GM12878 (cell line): ENCODE results near the gene ADGB. TPM values are rescaled to one million over a fixed set of nuclear protein-coding genes. Genes with fewer than 3 reads are reported as not detected.

Experiments
- ATAC-seq: fragments of 200-7000 bp; cut with Tn5 transposase; 3 replicates; pipeline ENCODE4 v1.9.1; 2020; ENCODE audit warnings: mild to moderate bottlenecking, moderate library complexity
- BruUV-seq: library from RNA; stranded (reverse); fragments of 400-500 nt; replicated peaks from 2 replicates; lab custom pipeline; 2021; lab: Mats Ljungman, UMichigan
- CTCF ChIA-PET: fragments of 300-600 bp; sonication (Branson Sonifier 250); formaldehyde crosslinking; extraction: SDS; loops from one replicate; lab custom pipeline; 2021; ENCODE audit warnings: inconsistent platforms; lab: Yijun Ruan, JAX
- POLR2A ChIA-PET: fragments of 350-600 bp; formaldehyde crosslinking; extraction: SDS; loops from one replicate; lab custom pipeline; 2021; ENCODE audit warnings: inconsistent platforms; lab: Charles Lee
- RAD21 ChIA-PET: fragments of 300-600 bp; sonication (Branson Sonifier 250); formaldehyde crosslinking; loops from one replicate; lab custom pipeline; 2023; ENCODE audit warnings: antibody characterized with exemption; ENCODE audit not compliant: unreplicated experiment; lab: Charles Lee
- SMC1A ChIA-PET: fragments of 300-600 bp; sonication (Branson Sonifier 250); formaldehyde crosslinking; loops from one replicate; lab custom pipeline; 2023; ENCODE audit not compliant: unreplicated experiment, uncharacterized antibody; lab: Charles Lee
- DNase-seq: peaks from one replicate; pipeline ENCODE4 v3.0.0-alpha.2; 2011; ENCODE audit warnings: low read depth, low spot score
- FAIRE-seq: peaks from 3 replicates; lab custom pipeline; 2011; peaks lifted over from hg19 to GRCh38; lab: Jason Lieb, UNC
- H2AFZ ChIP-seq: 2 replicates; pipeline ENCODE4 v1.6.0; 2011; ENCODE audit warnings: low read depth, low read length, control low read depth; ENCODE audit not compliant: control insufficient read depth
- H3K27ac ChIP-seq: 2 replicates; pipeline ENCODE4 v1.5.1; 2011; ENCODE audit warnings: control low read depth; ENCODE audit not compliant: control insufficient read depth, insufficient read depth
- H3K27me3 ChIP-seq, 2 experiments: replicated peaks in 1 of 2; 2 replicates each; pipeline versions ENCODE4 v1.6.0 to v1.6.1; 2011; ENCODE audit warnings: low read length in 1 of 2; ENCODE audit not compliant: control insufficient read depth in 2 of 2, insufficient read depth in 2 of 2
- H3K36me3 ChIP-seq, 2 experiments: 2 replicates each; pipeline ENCODE4 v1.5.1; 2011; ENCODE audit warnings: low read length in 1 of 2; ENCODE audit not compliant: control insufficient read depth in 2 of 2, insufficient read depth in 2 of 2
- H3K4me1 ChIP-seq: 2 replicates; pipeline ENCODE4 v1.6.1; 2011; ENCODE audit warnings: mild to moderate bottlenecking, low read length, moderate library complexity, mixed read lengths; ENCODE audit not compliant: control insufficient read depth, insufficient read depth
- H3K4me2 ChIP-seq: 2 replicates; pipeline ENCODE4 v1.6.0; 2011; ENCODE audit warnings: control low read depth; ENCODE audit not compliant: control insufficient read depth, insufficient read depth
- H3K4me3 ChIP-seq: fragments of 200-600 bp; sonication (generic); 2 replicates; pipeline ENCODE4 v1.5.1; 2016
- H3K79me2 ChIP-seq: 2 replicates; pipeline ENCODE4 v1.6.0; 2011; ENCODE audit warnings: low read length; ENCODE audit not compliant: control insufficient read depth, insufficient read depth
- H3K9ac ChIP-seq: 2 replicates; pipeline ENCODE4 v1.8.0; 2011; ENCODE audit warnings: low read length, control low read depth, mixed read lengths; ENCODE audit not compliant: control insufficient read depth, insufficient read depth
- H3K9me3 ChIP-seq: replicated peaks from 3 replicates; pipeline ENCODE4 v1.5.1; 2011; ENCODE audit warnings: mild to moderate bottlenecking, low read length; ENCODE audit not compliant: control insufficient read depth, insufficient read depth
- H4K20me1 ChIP-seq: 2 replicates; pipeline ENCODE4 v1.6.0; 2011; ENCODE audit not compliant: control insufficient read depth, insufficient read depth
- EGR1 ChIP-seq, 2 experiments: IDR thresholded peaks; 1 replicate in 1 of 2; 2 replicates in 1 of 2; pipeline ENCODE4 v1.6.1; 2011 to 2012; ENCODE audit warnings: low read depth in 2 of 2, low read length in 2 of 2, borderline replicate concordance in 1 of 2, mild to moderate bottlenecking in 1 of 2, moderate library complexity in 1 of 2
- NR2C1 ChIP-seq: fragments of 450-650 bp; IDR thresholded peaks from 2 replicates; pipeline ENCODE4 v1.6.1; 2017; ENCODE audit warnings: antibody characterized with exemption, mild to moderate bottlenecking, moderate library complexity
- ZNF687 ChIP-seq: fragments of 450-650 bp; IDR thresholded peaks from 2 replicates; pipeline ENCODE4 v1.6.1; 2017; ENCODE audit warnings: mild to moderate bottlenecking, moderate library complexity
- in situ Hi-C: fragments of 300-500 bp; cut with MboI; formaldehyde crosslinking; loops from 9 replicates; pipeline ENCODE4 v1.14.3; 2018; ENCODE audit warnings: mixed read lengths
- intact Hi-C: fragments of 100-400 bp; cut with micrococcal nuclease; formaldehyde crosslinking; loops from one replicate; pipeline ENCODE4 v1.14.2; 2022; ENCODE audit not compliant: unreplicated experiment
- polyA plus RNA-seq, 11 experiments: library from polyadenylated mRNA; depleted of rRNA in 4 of 11; unstranded in 6 of 11; stranded (reverse) in 5 of 11; fragments of >200 nt; fragmentation: Nextera tagmentation in 4 of 11; fragmentation: Illumina TruSeq in 1 of 11; extraction: Ambion mirVana in 4 of 11; extraction: Trizol in 1 of 11; gene quantifications; 1 replicate in 1 of 11; 2 replicates in 10 of 11; pipeline versions ENCODE4 v1.2.1 to v1.2.3, GENCODE V29; 2011 to 2016; ENCODE audit warnings: inconsistent platforms in 2 of 11, missing spikeins in 2 of 11, low read depth in 1 of 11
- total RNA-seq, 4 experiments: library from RNA; depleted of rRNA in 3 of 4; stranded (reverse); fragments of >200 nt in 3 of 4; fragmentation: Illumina TruSeq in 1 of 4; extraction: Trizol in 1 of 4; gene quantifications; 2 replicates each; pipeline versions ENCODE4 v1.2.1 to v1.2.3, GENCODE V29; 2013 to 2021
- TF ChIP-seq, protein P1 (sequence below): fragments of 450-650 bp; IDR thresholded peaks from 2 replicates; pipeline ENCODE4 v1.6.1; 2017; ENCODE audit warnings: antibody characterized with exemption, mild to moderate bottlenecking, moderate library complexity
- TF ChIP-seq, protein P2 (sequence below): fragments of 150-350 bp; IDR thresholded peaks from 2 replicates; pipeline ENCODE4 v1.6.1; 2014; ENCODE audit warnings: mild to moderate bottlenecking, low read depth, low read length

The ADGB gene
- total and polyA plus RNA-seq, 10 of the 15 experiments (the other 5 are each of a cell fraction or from before 2014, with no cell fraction given) = not detected

DNA sequence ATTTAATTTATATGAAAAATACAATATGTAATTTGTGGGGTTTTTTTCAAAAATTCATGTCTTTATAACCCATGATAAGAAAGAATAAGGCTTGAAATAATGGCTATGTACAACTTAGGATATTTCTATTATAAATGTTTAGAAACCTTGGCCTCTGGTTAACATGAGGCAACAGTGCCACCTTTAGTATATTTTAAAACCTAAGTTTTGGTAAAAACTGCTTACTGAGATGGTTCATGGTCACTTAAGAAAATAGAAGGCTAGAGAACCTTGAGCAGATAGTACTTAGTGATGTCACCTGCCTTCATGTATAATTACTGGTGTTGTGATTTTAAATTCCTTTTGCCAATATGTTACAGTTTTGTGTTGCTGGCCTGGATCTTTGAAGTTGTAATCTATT is 176.4 kb downstream of the ADGB start:
- no TSS peak for BruUV-seq
- POLR2A ChIA-PET = interaction anchor here (0.5 kb wide), 1 partner anchor 535 kb away, joined by 3 read pairs; no protein-coding TSS in a partner anchor

More for the DNA sequence above, 176.4 kb downstream of the ADGB start:
- Histone ChIP-seq H3K79me2 (no peaks in the 10 kb centered on the region), H3K4me1 (no peaks in the 10 kb centered on the region), H3K27ac (no peak overlapping the region), H4K20me1 (no peaks in the 10 kb centered on the region), H3K4me3 (no peak overlapping the region), H3K9me3 (no peaks in the 10 kb centered on the region), H2AFZ (no peak overlapping the region), H3K27me3 (no peaks in the 10 kb centered on the region), H3K9ac (no peak overlapping the region), H3K4me2 (no peak overlapping the region), H3K36me3 (no peaks in the 10 kb centered on the region)
- ChIA-PET SMC1A (interaction anchor here (0.7 kb wide), 1 partner anchor 251 kb away, joined by 3 read pairs; no protein-coding TSS in a partner anchor), CTCF (no interaction called here), RAD21 (no interaction called here)
- DNase-seq = no peak
- no peak for TF ChIP-seq ZNF687
- TF ChIP-seq, protein P1, sequence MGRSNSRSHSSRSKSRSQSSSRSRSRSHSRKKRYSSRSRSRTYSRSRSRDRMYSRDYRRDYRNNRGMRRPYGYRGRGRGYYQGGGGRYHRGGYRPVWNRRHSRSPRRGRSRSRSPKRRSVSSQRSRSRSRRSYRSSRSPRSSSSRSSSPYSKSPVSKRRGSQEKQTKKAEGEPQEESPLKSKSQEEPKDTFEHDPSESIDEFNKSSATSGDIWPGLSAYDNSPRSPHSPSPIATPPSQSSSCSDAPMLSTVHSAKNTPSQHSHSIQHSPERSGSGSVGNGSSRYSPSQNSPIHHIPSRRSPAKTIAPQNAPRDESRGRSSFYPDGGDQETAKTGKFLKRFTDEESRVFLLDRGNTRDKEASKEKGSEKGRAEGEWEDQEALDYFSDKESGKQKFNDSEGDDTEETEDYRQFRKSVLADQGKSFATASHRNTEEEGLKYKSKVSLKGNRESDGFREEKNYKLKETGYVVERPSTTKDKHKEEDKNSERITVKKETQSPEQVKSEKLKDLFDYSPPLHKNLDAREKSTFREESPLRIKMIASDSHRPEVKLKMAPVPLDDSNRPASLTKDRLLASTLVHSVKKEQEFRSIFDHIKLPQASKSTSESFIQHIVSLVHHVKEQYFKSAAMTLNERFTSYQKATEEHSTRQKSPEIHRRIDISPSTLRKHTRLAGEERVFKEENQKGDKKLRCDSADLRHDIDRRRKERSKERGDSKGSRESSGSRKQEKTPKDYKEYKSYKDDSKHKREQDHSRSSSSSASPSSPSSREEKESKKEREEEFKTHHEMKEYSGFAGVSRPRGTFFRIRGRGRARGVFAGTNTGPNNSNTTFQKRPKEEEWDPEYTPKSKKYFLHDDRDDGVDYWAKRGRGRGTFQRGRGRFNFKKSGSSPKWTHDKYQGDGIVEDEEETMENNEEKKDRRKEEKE = no peak
- no peak for TF ChIP-seq EGR1 (IDR thresholded peaks at IDR 0.05; ENCODE audit: borderline replicate concordance in 1 of 2, low read depth in 2 of 2, low read length in 2 of 2)
- TF ChIP-seq, protein P2, sequence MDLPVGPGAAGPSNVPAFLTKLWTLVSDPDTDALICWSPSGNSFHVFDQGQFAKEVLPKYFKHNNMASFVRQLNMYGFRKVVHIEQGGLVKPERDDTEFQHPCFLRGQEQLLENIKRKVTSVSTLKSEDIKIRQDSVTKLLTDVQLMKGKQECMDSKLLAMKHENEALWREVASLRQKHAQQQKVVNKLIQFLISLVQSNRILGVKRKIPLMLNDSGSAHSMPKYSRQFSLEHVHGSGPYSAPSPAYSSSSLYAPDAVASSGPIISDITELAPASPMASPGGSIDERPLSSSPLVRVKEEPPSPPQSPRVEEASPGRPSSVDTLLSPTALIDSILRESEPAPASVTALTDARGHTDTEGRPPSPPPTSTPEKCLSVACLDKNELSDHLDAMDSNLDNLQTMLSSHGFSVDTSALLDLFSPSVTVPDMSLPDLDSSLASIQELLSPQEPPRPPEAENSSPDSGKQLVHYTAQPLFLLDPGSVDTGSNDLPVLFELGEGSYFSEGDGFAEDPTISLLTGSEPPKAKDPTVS = no peak
- no peak for TF ChIP-seq NR2C1
- intact Hi-C loops = no loop called here
- no peak for ATAC-seq
- in situ Hi-C loops = no loop called here
- FAIRE-seq = no peak
